ENCODE results near the gene BRIP1. TPM values are rescaled to one million over a fixed set of nuclear protein-coding genes. Genes with fewer than 3 reads are reported as not detected.
"Not testable (repeated sequence)": the region's sequence is repeated elsewhere in the genome, so short reads cannot be mapped to it uniquely, and the experiment has no call there.

BRIP1 gene
- polyA plus RNA-seq (2013, experiment 1 of 4) = 23.6 TPM
- 26.2 TPM for polyA plus RNA-seq (2013, experiment 2 of 4)
- 19.2 TPM for polyA plus RNA-seq (2013, experiment 3 of 4)
- polyA plus RNA-seq (2013, experiment 4 of 4) = 17.9 TPM

DNA sequence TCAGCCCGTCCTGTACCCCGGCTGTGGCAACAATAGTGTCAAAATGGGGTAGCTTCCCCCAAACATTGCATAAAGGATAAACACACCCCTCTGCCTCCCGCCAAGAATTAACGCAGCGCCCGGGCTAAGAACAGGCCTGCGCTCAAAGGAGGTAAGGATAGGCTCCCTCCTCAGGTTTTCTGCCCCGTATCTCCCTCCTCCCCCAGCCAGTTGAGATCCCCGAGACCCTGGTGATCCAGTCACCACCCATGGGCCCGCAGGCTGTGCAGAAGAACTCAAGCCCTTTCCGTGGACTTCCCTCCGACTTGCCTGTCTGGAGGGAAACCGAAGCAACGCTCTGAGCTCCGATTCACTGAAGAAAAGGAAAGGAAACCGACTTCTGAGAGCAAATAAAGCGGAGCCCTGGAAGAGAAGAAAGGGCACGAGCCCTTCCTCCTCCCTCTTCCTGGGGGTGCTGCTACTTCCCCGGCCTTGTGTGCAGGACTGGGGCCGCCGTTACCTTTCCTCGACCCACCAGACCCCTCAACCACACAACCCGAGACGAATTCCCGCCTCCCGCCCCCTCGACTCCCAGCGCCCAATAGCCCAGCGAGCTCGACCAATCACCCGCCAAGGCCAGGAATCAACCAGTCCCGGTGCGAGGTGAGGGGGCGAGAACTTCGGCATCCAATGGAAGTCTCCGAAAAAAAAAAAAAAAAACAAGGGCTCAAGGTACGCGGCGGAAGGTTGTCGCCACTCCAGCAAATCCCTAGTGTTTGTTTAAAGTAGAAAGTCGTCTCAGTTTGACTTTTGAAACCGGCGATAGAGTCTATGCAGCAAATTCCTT lies at the start of gene BRIP1:
Gene BRIP1 (minus strand): TSS at position 554 of the 826 bp plus-strand sequence. CDS start 1,989 bp downstream, outside the sequence.
- Histone ChIP-seq H3K27ac (ENCODE audit: insufficient read depth, low read depth, low read length, poor library complexity, severe bottlenecking) (peak within 1 kb of the TSS; percentile 38), H3K4me3 (ENCODE audit: insufficient read depth, low read depth, low read length) (peak within 1 kb of the TSS; percentile 68), H3K36me3 (ENCODE audit: control insufficient read depth, insufficient read depth, low read length) (peaks cover 15% of the 10 kb centered on the region), H3K27me3 (ENCODE audit: control insufficient read depth, insufficient read depth, low read length, poor library complexity, severe bottlenecking) (no peaks in the 10 kb centered on the region), H3K4me1 (ENCODE audit: control insufficient read depth, insufficient read depth, low read length) (peaks cover 6% of the 10 kb centered on the region), H3K9me3 (ENCODE audit: control insufficient read depth, low read length) (no peaks in the 10 kb centered on the region)
- WGBS, 2 experiments = 0% methylated on average over 43 of the region's 43 CpGs

DNA sequence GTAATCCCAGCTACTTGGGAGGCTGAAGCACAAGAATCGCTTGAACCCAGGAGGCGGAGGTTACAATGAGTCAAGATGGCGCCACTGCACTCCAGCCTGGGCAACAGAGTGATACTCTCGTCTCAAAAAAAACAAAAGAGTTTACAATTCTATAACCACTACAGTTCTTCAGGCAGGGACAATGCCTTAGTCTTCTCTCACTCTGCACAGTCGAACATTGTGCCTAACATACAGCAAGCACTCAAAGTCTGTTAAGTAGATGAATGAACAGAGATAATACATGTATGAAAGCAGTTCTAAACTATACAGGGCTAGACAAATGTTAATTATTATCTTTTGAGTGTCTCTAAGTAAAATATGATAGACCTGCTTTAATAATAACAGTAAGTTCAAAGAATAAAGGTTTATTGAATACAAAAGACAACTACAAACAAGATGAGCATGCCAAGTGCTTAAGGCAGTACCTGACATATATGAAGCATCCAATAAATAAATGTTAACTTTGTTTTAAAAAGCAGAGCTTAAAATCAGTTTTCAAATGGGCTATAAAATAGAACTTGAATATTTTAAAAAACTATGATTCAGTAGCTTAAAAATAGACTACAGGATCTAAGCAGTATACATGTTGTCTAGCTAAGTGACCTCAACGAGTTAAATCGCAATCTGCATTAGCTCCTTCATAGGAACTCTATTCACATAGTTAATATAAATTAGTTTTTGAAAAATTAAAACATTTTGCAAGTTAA lies 45.1 kb upstream of the BRIP1 start:
- no peak overlapping the region for H3K4me3 ChIP-seq (ENCODE audit: insufficient read depth, low read depth, low read length)
- WGBS, 2 experiments = 94 to 96% methylated on average over 5 to 7 of the region's 7 CpGs
- no peaks in the 10 kb centered on the region for H3K27me3 ChIP-seq (ENCODE audit: control insufficient read depth, insufficient read depth, low read length, poor library complexity, severe bottlenecking)
- H3K4me1 ChIP-seq (ENCODE audit: control insufficient read depth, insufficient read depth, low read length) = no peaks in the 10 kb centered on the region
- H3K36me3 ChIP-seq (ENCODE audit: control insufficient read depth, insufficient read depth, low read length) = peaks cover 16% of the 10 kb centered on the region
- no peak overlapping the region for H3K27ac ChIP-seq (ENCODE audit: insufficient read depth, low read depth, low read length, poor library complexity, severe bottlenecking)
- no peaks in the 10 kb centered on the region for H3K9me3 ChIP-seq (ENCODE audit: control insufficient read depth, low read length)

DNA sequence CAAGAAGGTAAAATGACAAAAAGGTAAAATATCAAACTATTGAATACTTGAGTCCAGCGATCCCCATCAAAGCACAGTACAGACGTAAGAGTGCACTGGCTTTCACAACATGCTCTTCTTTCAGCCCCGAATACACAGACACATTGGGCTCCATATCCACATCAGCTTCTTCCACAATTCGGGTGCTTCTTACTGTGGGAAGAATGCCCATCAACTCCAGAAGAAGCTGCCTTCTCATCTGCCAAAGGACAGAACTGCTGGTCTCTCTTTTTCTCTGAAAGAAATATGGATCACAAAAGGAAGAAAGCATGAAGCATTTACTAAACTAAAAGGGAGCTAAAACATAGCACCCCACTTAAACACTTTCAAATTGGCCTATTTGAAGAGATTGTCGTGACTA lies 44.0 kb upstream of the BRIP1 start:
- H3K4me1 ChIP-seq (ENCODE audit: control insufficient read depth, insufficient read depth, low read length) = no peaks in the 10 kb centered on the region
- WGBS, 2 experiments = 96 to 97% methylated on average over 4 to 5 of the region's 5 CpGs
- no peaks in the 10 kb centered on the region for H3K27me3 ChIP-seq (ENCODE audit: control insufficient read depth, insufficient read depth, low read length, poor library complexity, severe bottlenecking)
- H3K4me3 ChIP-seq (ENCODE audit: insufficient read depth, low read depth, low read length) = no peak overlapping the region
- no peaks in the 10 kb centered on the region for H3K9me3 ChIP-seq (ENCODE audit: control insufficient read depth, low read length)
- no peak overlapping the region for H3K27ac ChIP-seq (ENCODE audit: insufficient read depth, low read depth, low read length, poor library complexity, severe bottlenecking)
- peaks cover 18% of the 10 kb centered on the region for H3K36me3 ChIP-seq (ENCODE audit: control insufficient read depth, insufficient read depth, low read length)

GRCh38 chr17:61904094-61904710 lies 40.9 kb upstream of the BRIP1 start:
- no peaks in the 10 kb centered on the region for H3K9me3 ChIP-seq (ENCODE audit: control insufficient read depth, low read length)
- no peak overlapping the region for H3K4me3 ChIP-seq (ENCODE audit: insufficient read depth, low read depth, low read length)
- H3K27ac ChIP-seq (ENCODE audit: insufficient read depth, low read depth, low read length, poor library complexity, severe bottlenecking) = no peak overlapping the region
- peaks cover 11% of the 10 kb centered on the region for H3K36me3 ChIP-seq (ENCODE audit: control insufficient read depth, insufficient read depth, low read length)
- 90 to 97% methylated on average over 4 to 5 of the region's 5 CpGs for WGBS, 2 experiments
- no peaks in the 10 kb centered on the region for H3K27me3 ChIP-seq (ENCODE audit: control insufficient read depth, insufficient read depth, low read length, poor library complexity, severe bottlenecking)
- H3K4me1 ChIP-seq (ENCODE audit: control insufficient read depth, insufficient read depth, low read length) = no peaks in the 10 kb centered on the region

- H3K27me3 ChIP-seq (ENCODE audit: control insufficient read depth, insufficient read depth, low read length, poor library complexity, severe bottlenecking) = no peaks in the 10 kb centered on the region
- WGBS, 2 experiments = 93 to 99% methylated on average over 3 of the region's 3 CpGs
- H3K27ac ChIP-seq (ENCODE audit: insufficient read depth, low read depth, low read length, poor library complexity, severe bottlenecking) = no peak overlapping the region
- H3K36me3 ChIP-seq (ENCODE audit: control insufficient read depth, insufficient read depth, low read length) = peaks cover 16% of the 10 kb centered on the region
- H3K4me3 ChIP-seq (ENCODE audit: insufficient read depth, low read depth, low read length) = no peak overlapping the region
- no peaks in the 10 kb centered on the region for H3K4me1 ChIP-seq (ENCODE audit: control insufficient read depth, insufficient read depth, low read length)
- H3K9me3 ChIP-seq (ENCODE audit: control insufficient read depth, low read length) = no peaks in the 10 kb centered on the region
Measured at GRCh38 chr17:61903251-61903650, 39.9 kb upstream of the BRIP1 start.

GRCh38 chr17:61897548-61898180 lies 34.3 kb upstream of the BRIP1 start:
- Histone ChIP-seq H3K4me3 (ENCODE audit: insufficient read depth, low read depth, low read length) (no peak overlapping the region), H3K27ac (ENCODE audit: insufficient read depth, low read depth, low read length, poor library complexity, severe bottlenecking) (no peak overlapping the region), H3K9me3 (ENCODE audit: control insufficient read depth, low read length) (no peaks in the 10 kb centered on the region), H3K4me1 (ENCODE audit: control insufficient read depth, insufficient read depth, low read length) (no peaks in the 10 kb centered on the region), H3K27me3 (ENCODE audit: control insufficient read depth, insufficient read depth, low read length, poor library complexity, severe bottlenecking) (no peaks in the 10 kb centered on the region), H3K36me3 (ENCODE audit: control insufficient read depth, insufficient read depth, low read length) (peaks cover 14% of the 10 kb centered on the region)
- WGBS, 2 experiments = 94% methylated on average over 1 of the region's 2 CpGs; no CpG with 5 or more reads in 1 of the 2 experiments

DNA sequence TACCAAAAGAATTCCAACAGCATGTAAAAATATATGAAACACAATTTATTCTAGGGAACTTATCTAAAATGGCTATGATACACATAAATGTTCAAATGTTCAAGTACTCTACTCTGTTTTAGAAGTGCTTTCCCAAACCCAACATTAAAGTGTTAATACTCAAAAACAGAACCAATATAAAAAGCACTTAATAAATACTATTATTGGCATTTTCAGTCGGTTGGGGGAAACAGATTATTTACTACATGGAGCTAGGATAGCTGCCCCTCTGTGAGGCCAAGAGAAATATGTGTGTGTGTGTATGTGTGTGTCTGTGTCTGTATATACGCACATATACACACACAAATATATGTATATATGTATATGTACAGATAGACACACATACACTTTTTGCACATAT lies 32.1 kb upstream of the BRIP1 start:
- no peaks in the 10 kb centered on the region for H3K4me1 ChIP-seq (ENCODE audit: control insufficient read depth, insufficient read depth, low read length)
- H3K27me3 ChIP-seq (ENCODE audit: control insufficient read depth, insufficient read depth, low read length, poor library complexity, severe bottlenecking) = no peaks in the 10 kb centered on the region
- H3K4me3 ChIP-seq (ENCODE audit: insufficient read depth, low read depth, low read length) = no peak overlapping the region
- H3K36me3 ChIP-seq (ENCODE audit: control insufficient read depth, insufficient read depth, low read length) = peaks cover 11% of the 10 kb centered on the region
- no peaks in the 10 kb centered on the region for H3K9me3 ChIP-seq (ENCODE audit: control insufficient read depth, low read length)
- no peak overlapping the region for H3K27ac ChIP-seq (ENCODE audit: insufficient read depth, low read depth, low read length, poor library complexity, severe bottlenecking)
- 83% methylated on average over 1 of the region's 2 CpGs; no CpG with 5 or more reads in 1 of the 2 experiments for WGBS, 2 experiments

- H3K4me1 ChIP-seq (ENCODE audit: control insufficient read depth, insufficient read depth, low read length); H3K27me3 ChIP-seq (ENCODE audit: control insufficient read depth, insufficient read depth, low read length, poor library complexity, severe bottlenecking); H3K9me3 ChIP-seq (ENCODE audit: control insufficient read depth, low read length); H3K27ac ChIP-seq (ENCODE audit: insufficient read depth, low read depth, low read length, poor library complexity, severe bottlenecking); H3K4me3 ChIP-seq (ENCODE audit: insufficient read depth, low read depth, low read length): not testable (repeated sequence)
- WGBS, 2 experiments = 91 to 97% methylated on average over 4 to 5 of the region's 5 CpGs
- peaks cover 11% of the 10 kb centered on the region for H3K36me3 ChIP-seq (ENCODE audit: control insufficient read depth, insufficient read depth, low read length)
Measured at GRCh38 chr17:61894310-61894709, 31.0 kb upstream of the BRIP1 start.

GRCh38 chr17:61887733-61888132 lies 24.4 kb upstream of the BRIP1 start:
- not testable (repeated sequence) for H3K36me3 ChIP-seq (ENCODE audit: control insufficient read depth, insufficient read depth, low read length); H3K4me3 ChIP-seq (ENCODE audit: insufficient read depth, low read depth, low read length); H3K9me3 ChIP-seq (ENCODE audit: control insufficient read depth, low read length); H3K27me3 ChIP-seq (ENCODE audit: control insufficient read depth, insufficient read depth, low read length, poor library complexity, severe bottlenecking); H3K4me1 ChIP-seq (ENCODE audit: control insufficient read depth, insufficient read depth, low read length); H3K27ac ChIP-seq (ENCODE audit: insufficient read depth, low read depth, low read length, poor library complexity, severe bottlenecking)
- WGBS, 2 experiments = 93 to 98% methylated on average over 6 of the region's 6 CpGs

All from ectodermal cell (in vitro differentiated cells).